Measurements from ENCODE around the gene AXIN1. TPM values are rescaled to one million over a fixed set of nuclear protein-coding genes. Genes with fewer than 3 reads are reported as not detected.
"Not testable (repeated sequence)": the region's sequence is repeated elsewhere in the genome, so short reads cannot be mapped to it uniquely, and the experiment has no call there.

AXIN1 gene
- polyA plus RNA-seq, 5 donors = 12.0 to 23.1 (median 17.7) TPM

- DNase-seq = not testable (repeated sequence)
Measured at GRCh38 chr16:334164-334832, 18.2 kb downstream of the AXIN1 start.

- no peak for DNase-seq
Measured at GRCh38 chr16:333406-334094, 19.0 kb downstream of the AXIN1 start.

GRCh38 chr16:331181-331814 lies 21.2 kb downstream of the AXIN1 start:
- DNase-seq = peak; percentile 76 to 82

GRCh38 chr16:330741-331140 lies 21.8 kb downstream of the AXIN1 start:
- DNase-seq = peak in 1 of 2 donors; percentile 23

GRCh38 chr16:325375-326145 lies 27.0 kb downstream of the AXIN1 start:
- no peak for DNase-seq

GRCh38 chr16:324451-325334 lies 27.8 kb downstream of the AXIN1 start:
- no peak for DNase-seq

GRCh38 chr16:324201-324450 lies 28.4 kb downstream of the AXIN1 start:
- DNase-seq = no peak

GRCh38 chr16:322476-323143 lies 29.9 kb downstream of the AXIN1 start:
- DNase-seq = no peak

GRCh38 chr16:321532-321931 lies 31.0 kb downstream of the AXIN1 start:
- DNase-seq = no peak

GRCh38 chr16:320206-320605 lies 32.3 kb downstream of the AXIN1 start:
- no peak for DNase-seq

GRCh38 chr16:318628-319027 lies 33.9 kb downstream of the AXIN1 start:
- no peak for DNase-seq

GRCh38 chr16:317583-317982 lies 34.9 kb downstream of the AXIN1 start:
- no peak for DNase-seq

GRCh38 chr16:316741-317464 lies 35.6 kb downstream of the AXIN1 start:
- DNase-seq = no peak

- DNase-seq = no peak
Measured at GRCh38 chr16:314795-315299, 37.7 kb downstream of the AXIN1 start.

- no peak for DNase-seq
Measured at GRCh38 chr16:314351-314750, 38.2 kb downstream of the AXIN1 start.

- no peak for DNase-seq
Measured at GRCh38 chr16:311725-312124, 40.8 kb downstream of the AXIN1 start.

- no peak for DNase-seq
Measured at GRCh38 chr16:309476-309875, 43.0 kb downstream of the AXIN1 start.

GRCh38 chr16:307691-308312 lies 44.7 kb downstream of the AXIN1 start:
- DNase-seq = no peak

- no peak for DNase-seq
Measured at GRCh38 chr16:306911-307370, 45.6 kb downstream of the AXIN1 start.
